Measurements from ENCODE around the gene TUBGCP2.

GRCh38 chr10:133342942-133343341, 34.3 kb upstream of the TUBGCP2 start:
- no peak for TF ChIP-seq EZH2phosphoT487 (IDR thresholded peaks at IDR 0.05; ENCODE audit: borderline replicate concordance)
- TF ChIP-seq JUND (IDR thresholded peaks at IDR 0.05), result no peak
- TF ChIP-seq CTCF (IDR thresholded peaks at IDR 0.05 in 2 of 3, conservative IDR thresholded peaks at IDR 0.05 in 1 of 3; ENCODE audit: borderline replicate concordance in 1 of 3, insufficient read depth in 1 of 3, low read depth in 2 of 3, low read length in 2 of 3), result no peak
- TF ChIP-seq EGR1 (IDR thresholded peaks at IDR 0.05; ENCODE audit: low read depth), result no peak
- TF ChIP-seq POLR2AphosphoS5 (IDR thresholded peaks at IDR 0.05; ENCODE audit: low read depth, low read length), result no peak
- TF ChIP-seq POLR2A (IDR thresholded peaks at IDR 0.05; ENCODE audit: borderline replicate concordance, extremely low read depth, insufficient read depth, insufficient read length), result no peak
